HG02938 (cell line): ENCODE results near the gene TRAF3.

ENCODE experiments used
- ATAC-seq: cut with Tn5 transposase; IDR thresholded peaks from one replicate; pipeline ENCODE4 v1.9.1; 2021; ENCODE audit warnings: mild to moderate bottlenecking, moderate library complexity; ENCODE audit not compliant: unreplicated experiment

The TRAF3 gene

GRCh38 chr14:102775855-102776760, 1.1 kb upstream of the TRAF3 start:
- ATAC-seq = no peak

DNA sequence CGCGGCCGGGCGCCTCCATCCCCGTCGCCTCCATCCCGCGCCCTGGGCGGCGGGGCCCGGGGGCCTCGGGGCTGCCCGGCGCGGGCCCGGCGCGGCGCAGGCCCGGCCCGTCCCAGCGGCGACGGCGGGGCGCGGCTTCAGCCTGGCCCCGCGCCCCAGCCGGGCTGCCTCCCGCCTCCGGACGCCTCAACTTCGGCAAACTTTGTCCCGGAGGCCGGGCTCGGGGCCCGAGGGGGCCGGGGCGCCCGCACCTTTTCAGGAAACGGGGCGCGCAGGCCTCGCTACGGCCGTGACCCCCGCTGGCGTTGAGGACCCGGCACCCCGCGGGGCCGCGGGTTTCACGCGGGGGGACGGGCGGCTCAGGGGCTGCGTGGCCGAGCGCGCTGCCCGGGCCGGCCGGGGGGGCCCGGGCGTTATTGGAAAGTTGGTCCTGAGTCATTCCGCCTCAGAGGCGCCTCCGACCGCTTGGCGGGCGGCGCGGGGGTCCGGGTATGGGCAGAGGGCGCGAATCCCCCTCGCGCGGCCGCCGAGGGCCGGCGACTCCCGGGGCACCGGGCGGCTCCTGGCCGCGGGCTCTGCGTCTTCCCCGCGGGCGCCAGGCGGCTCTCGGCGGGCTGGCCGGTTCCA, 575 bp downstream of the TRAF3 start:
- ATAC-seq = no peak

DNA sequence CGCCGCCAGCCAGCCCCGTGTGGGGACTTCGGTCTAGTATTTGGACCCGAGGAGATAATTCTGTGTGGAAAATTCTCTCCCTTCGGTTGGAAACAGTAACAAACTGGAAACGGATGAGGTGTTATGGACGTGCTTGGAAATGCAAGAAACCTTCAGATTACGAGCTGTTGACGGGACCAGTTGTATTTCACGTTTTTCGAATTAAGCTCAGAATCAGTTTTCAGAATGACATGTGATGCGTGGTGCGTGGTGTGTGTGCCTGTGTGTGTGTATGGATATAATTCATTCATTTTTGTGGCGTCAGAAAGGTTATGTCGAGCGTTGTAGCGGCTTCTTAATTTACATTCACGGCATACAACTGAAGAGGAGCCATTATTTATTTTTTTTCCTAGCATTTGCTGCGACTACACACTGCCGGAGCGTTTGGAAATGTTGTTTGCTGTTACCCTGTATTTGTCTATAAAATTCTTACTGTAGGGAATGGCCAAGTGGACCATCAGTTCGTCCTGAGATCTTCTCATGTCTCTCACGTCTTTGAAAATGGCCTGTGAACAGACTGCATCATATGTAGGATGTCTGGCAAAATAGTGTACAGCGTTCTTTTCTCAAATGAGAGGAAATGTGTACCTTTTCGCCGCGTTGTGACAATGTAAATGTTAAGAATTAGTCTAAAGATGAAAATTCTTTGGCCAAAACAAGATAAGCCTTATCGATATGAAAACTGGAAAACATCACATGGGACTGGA, 1.3 kb downstream of the TRAF3 start:
- no peak for ATAC-seq

- no peak for ATAC-seq
These were observed 1.8 kb downstream of the TRAF3 start for GRCh38 chr14:102779084-102779462.

- no peak for ATAC-seq
These were observed 2.5 kb downstream of the TRAF3 start for GRCh38 chr14:102779574-102780315.

DNA sequence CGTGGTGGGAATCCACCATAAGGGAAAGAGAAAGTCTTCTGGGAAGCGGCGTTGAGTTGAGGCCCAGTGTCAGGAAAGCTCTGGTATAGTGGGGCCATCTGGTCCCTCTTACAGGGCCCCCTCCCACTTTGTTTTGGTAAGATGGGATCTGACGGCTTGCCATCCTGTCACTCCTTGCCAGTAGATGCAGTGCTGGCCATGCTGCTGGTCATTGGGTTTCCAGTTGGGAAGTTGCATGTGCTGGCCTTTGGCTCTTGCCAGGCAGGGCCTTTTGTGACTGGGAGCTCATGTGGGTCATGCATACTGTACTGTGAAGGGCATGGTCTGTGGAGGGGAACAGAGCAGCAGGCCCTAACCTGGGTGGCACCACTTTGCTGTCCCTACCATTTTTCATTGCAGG, 3.8 kb downstream of the TRAF3 start:
- ATAC-seq = no peak

- no peak for ATAC-seq
These were observed 5.7 kb downstream of the TRAF3 start for GRCh38 chr14:102782974-102783373.

GRCh38 chr14:102784892-102785594, 7.8 kb downstream of the TRAF3 start:
- ATAC-seq = no peak

DNA sequence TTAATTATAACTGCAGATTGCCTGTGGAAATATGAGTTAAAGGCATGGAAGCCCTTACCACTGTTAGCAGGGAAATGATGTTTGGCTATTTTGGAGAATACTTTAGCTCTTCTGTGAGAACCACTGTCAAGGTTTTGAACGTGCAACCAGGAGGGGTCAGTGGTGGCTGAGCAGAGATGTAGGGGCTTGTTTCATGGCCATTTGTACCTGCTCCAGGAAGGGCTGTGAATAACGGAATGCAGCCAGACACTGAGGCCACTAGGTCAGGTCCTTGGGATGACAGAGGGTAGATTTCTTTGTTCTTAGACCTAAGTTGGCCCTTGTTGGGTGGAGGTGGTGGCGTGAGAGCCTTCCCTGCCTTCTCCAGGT, 8.3 kb downstream of the TRAF3 start:
- no peak for ATAC-seq

DNA sequence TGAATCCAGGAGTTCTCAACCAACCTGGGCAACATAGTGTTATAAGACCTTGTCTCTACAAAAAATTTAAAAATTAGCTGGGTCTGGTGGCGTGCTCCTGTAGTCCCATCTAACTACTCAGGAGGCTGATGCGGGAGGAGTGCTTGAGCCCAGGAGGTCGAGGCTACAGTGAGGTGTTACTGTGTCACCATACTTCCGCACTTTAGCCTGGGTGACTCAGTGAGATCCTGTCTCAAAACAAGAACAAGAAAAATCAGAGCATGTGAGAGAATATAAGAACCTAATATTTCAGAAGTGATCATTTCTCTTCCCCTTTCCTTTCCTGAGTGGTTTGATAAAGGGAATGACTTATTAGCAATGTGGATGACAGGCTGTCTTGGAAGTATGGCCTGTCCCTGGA, 9.5 kb downstream of the TRAF3 start:
- ATAC-seq = no peak

- no peak for ATAC-seq
These were observed 12.1 kb downstream of the TRAF3 start for GRCh38 chr14:102789349-102789748.

- ATAC-seq = no peak
These were observed 16.5 kb downstream of the TRAF3 start for GRCh38 chr14:102793531-102794328.

- no peak for ATAC-seq
These were observed 18.0 kb downstream of the TRAF3 start for GRCh38 chr14:102795060-102795925.

DNA sequence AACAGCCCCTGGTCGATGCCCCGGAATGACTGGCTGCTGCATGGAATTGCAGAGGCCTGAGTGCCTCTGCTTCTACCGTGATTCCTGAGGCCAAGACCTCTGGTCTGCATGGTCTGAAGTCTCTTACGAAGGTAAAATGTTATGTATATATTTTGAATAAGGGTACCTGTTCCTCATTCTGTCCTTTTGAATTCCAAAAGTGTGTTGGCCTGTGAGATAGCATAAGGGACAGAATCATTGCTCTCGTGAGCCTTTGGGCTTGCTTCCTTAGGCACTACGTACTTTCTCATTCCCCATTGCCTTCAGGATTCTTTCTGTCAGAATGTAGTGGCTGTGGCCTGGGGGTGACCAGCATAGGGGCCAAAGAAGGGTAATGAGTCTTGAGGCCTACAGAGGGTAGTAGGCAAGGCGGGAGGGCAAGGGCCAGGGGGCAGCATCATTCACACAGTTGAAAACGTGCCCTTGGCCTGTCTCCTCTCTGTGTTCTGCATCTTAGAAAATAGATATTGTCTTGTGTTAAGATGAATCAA, 19.5 kb downstream of the TRAF3 start:
- no peak for ATAC-seq

DNA sequence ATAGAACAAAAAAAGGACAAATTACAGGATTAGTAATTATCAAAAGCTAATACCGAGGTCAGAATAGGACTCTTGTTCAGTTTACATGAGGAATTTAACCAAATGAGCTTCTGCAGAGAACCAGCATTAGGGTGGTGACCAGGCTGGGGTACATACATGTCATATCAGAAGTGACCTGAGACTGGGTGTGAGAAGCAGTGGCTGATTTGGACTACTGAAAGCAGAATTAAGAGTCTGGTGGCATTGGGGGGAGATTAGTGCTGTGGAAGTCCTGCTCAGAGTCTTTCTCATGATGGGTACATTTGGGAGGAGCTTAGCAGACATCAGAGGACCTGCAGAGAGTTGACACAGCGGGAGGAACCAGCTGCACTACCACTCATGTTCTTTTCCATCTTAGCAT, 21.7 kb downstream of the TRAF3 start:
- ATAC-seq = no peak

GRCh38 chr14:102799684-102800562, 22.7 kb downstream of the TRAF3 start:
- ATAC-seq = no peak

DNA sequence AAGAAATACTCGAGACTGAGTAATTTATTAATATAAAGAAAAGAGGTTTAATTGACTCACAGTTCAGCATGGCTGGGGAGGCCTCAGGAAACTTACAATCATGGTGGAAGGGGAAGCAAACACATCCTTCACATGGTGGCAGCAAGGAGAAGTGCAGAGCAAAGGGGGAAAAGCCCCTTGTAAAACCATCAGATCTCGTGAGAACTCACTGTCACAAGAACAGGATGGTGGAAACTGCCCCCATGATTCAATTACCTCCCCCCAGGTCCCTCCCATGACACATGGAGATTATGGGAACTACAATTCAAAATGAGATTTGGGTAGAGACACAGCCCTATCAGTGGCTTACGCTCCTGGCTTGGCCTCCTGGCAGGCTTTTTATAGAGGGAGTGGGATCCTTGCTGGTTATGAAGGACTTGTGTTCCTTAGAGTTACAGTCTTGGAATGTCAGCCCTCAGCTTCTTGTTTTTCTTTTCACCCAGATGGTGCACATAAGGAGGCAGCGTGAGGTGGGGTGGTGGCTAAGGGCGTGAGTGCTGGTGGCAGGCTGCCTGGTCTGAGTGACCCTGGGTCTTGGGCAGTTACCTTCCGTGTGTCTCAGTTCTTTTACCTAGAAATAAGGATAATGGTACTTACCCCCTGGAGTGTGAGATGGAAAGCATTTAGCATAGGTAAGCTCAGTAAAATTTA, 25.7 kb downstream of the TRAF3 start:
- ATAC-seq = no peak
